Common myeloid progenitor, CD34-positive (primary cell): Measurements from ENCODE around the gene DNAH11.

ENCODE experiments used
- CTCF ChIA-PET: fragments of 350-600 bp; sonication (Branson Sonifier 250); formaldehyde crosslinking; loops from one replicate; lab custom pipeline; 2021; ENCODE audit warnings: antibody characterized with exemption; lab: Charles Lee
- POLR2A ChIA-PET: fragments of 350-600 bp; sonication (Branson Sonifier 250); formaldehyde crosslinking; loops from one replicate; lab custom pipeline; 2021; ENCODE audit warnings: antibody characterized with exemption; lab: Charles Lee
- DNase-seq, 3 donors: peaks; one replicate each; pipeline versions ENCODE4 v3.0.0 to v3.0.0-alpha.2; 2013
- H3K27ac ChIP-seq, 2 experiments: 1 replicate in 1 of 2; 2 replicates in 1 of 2; pipeline ENCODE4 v1.7.0; 2013; ENCODE audit warnings: inconsistent platforms in 2 of 2, low read length in 2 of 2, mild to moderate bottlenecking in 2 of 2, low read depth in 1 of 2, moderate library complexity in 1 of 2; ENCODE audit not compliant: severe bottlenecking in 2 of 2, insufficient read depth in 1 of 2, poor library complexity in 1 of 2
- H3K27me3 ChIP-seq, 5 experiments: replicated peaks in 2 of 5; 1 replicate in 3 of 5; 2 replicates in 2 of 5; pipeline versions ENCODE4 v1.6.1 to v1.7.0; 2013; ENCODE audit warnings: low read length in 4 of 5, mild to moderate bottlenecking in 2 of 5, moderate library complexity in 2 of 5, inconsistent platforms in 1 of 5; ENCODE audit not compliant: insufficient read depth in 5 of 5, control insufficient read depth in 4 of 5
- H3K36me3 ChIP-seq, 4 experiments: 1 replicate in 2 of 4; 2 replicates in 2 of 4; pipeline versions ENCODE4 v1.6.1 to v1.7.0; 2013; ENCODE audit warnings: low read length in 3 of 4, control low read depth in 1 of 4, mild to moderate bottlenecking in 1 of 4; ENCODE audit not compliant: control insufficient read depth in 4 of 4, insufficient read depth in 4 of 4
- H3K4me1 ChIP-seq, 4 experiments: 1 replicate in 3 of 4; 2 replicates in 1 of 4; pipeline versions ENCODE4 v1.6.1 to v1.7.1; 2013; ENCODE audit warnings: low read length in 3 of 4, mild to moderate bottlenecking in 3 of 4, control low read depth in 1 of 4, inconsistent platforms in 1 of 4, moderate library complexity in 1 of 4; ENCODE audit not compliant: control insufficient read depth in 4 of 4, insufficient read depth in 4 of 4; ENCODE audit errors: control extremely low read depth in 1 of 4
- H3K4me3 ChIP-seq, 7 experiments: 1 replicate in 4 of 7; 2 replicates in 3 of 7; pipeline versions ENCODE4 v1.5.1 to v1.7.0; 2013; ENCODE audit warnings: mild to moderate bottlenecking in 7 of 7, low read length in 6 of 7, moderate library complexity in 6 of 7, inconsistent platforms in 2 of 7, low read depth in 2 of 7, control low read depth in 1 of 7; ENCODE audit not compliant: insufficient read depth in 4 of 7, control insufficient read depth in 1 of 7; ENCODE audit errors: extremely low read depth in 1 of 7
- H3K9me3 ChIP-seq, 5 experiments: 1 replicate in 4 of 5; 2 replicates in 1 of 5; pipeline versions ENCODE4 v1.6.1 to v1.7.1; 2013; ENCODE audit warnings: low read length in 4 of 5, mild to moderate bottlenecking in 2 of 5, inconsistent platforms in 1 of 5, low read depth in 1 of 5, moderate library complexity in 1 of 5; ENCODE audit not compliant: control insufficient read depth in 4 of 5, insufficient read depth in 2 of 5; ENCODE audit errors: control extremely low read depth in 1 of 5
- WGBS: methylation state at CpG from one replicate; pipeline ENCODE4 v1.1.5; 2013; ENCODE audit not compliant: insufficient coverage; 5-methylcytosine and 5-hydroxymethylcytosine counted together

The DNAH11 gene

DNA sequence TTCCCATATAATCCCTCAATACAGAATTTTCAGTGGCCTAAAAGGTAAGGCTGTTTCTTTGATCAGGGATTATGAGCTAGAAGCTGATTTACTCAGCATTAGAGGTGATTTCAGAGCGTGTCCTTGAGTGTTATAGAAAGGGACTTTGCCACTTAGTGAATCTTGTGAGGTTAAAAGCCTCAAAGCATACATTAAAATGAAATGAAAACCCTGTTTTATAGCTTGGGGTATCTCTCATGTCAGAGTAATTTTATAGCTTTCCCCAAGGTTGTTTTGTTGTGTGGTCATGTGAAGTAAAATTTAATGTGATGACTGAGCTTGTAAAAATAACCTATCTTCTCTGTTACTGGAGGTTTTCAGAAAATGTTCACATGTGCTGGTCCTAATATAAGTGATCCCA is 204.1 kb downstream of the DNAH11 start:
- H3K4me3 ChIP-seq = no peak overlapping the region
- no peaks in the 10 kb centered on the region for H3K4me1 ChIP-seq
- no peak for DNase-seq
- no peak overlapping the region for H3K27ac ChIP-seq
- WGBS = 100% methylated on average over 1 of the region's 1 CpG
- H3K27me3 ChIP-seq = peaks cover 0 to 3% (median 0%) of the 10 kb centered on the region in 5 experiments
- no peaks in the 10 kb centered on the region for H3K9me3 ChIP-seq
- no peaks in the 10 kb centered on the region for H3K36me3 ChIP-seq
- POLR2A ChIA-PET = no interaction called here
- CTCF ChIA-PET = no interaction called here

DNA sequence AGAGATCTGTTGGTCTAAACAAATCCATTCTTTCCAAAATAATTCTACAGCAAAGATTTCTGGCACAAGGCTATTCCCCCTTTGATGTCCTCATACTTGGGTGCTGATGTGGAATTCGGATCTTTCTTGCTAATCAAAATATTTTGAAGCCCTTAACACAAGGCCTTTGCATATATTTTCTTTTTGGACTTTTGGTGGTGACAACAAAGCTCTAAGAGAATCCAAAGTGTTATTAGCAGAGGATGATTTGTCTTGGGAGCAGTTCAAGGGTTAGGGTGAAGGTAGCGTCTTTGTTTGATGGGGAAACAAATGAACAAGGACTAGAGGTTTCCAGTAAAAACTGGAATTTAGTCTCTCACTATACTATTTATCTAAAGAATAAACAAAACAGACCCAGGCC is 205.0 kb downstream of the DNAH11 start:
- DNase-seq = no peak
- Histone ChIP-seq H3K27me3 (peaks cover 0 to 3% (median 0%) of the 10 kb centered on the region in 5 experiments), H3K4me3 (no peak overlapping the region), H3K4me1 (no peaks in the 10 kb centered on the region), H3K27ac (no peak overlapping the region), H3K36me3 (no peaks in the 10 kb centered on the region), H3K9me3 (no peaks in the 10 kb centered on the region)
- WGBS = 100% methylated on average over 2 of the region's 2 CpGs
- ChIA-PET CTCF (no interaction called here), POLR2A (no interaction called here)

DNA sequence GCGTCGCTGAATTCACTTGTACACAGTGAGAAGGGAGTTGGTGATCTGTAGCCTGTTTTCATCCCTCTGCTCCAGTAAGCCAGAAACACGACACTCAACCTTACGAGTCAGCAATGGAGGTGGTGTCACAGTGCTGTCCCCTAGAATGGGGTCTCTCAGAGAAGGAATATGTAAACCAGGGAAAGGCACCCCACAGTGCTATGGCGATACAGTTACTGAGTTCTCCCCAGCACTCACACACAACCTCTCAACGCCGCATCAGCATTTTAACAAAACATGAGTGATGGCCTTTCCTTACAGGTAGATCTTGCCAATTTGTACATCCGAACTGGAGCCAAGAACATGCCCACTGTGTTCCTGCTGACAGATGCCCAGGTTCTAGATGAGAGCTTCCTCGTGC is 206.5 kb downstream of the DNAH11 start:
- H3K4me1 ChIP-seq = no peaks in the 10 kb centered on the region
- H3K9me3 ChIP-seq = no peaks in the 10 kb centered on the region
- CTCF ChIA-PET = no interaction called here
- no peak for DNase-seq
- POLR2A ChIA-PET = no interaction called here
- peaks cover 0 to 2% (median 0%) of the 10 kb centered on the region in 5 experiments for H3K27me3 ChIP-seq
- 97% methylated on average over 6 of the region's 9 CpGs for WGBS
- H3K4me3 ChIP-seq = no peak overlapping the region
- H3K36me3 ChIP-seq = no peaks in the 10 kb centered on the region
- H3K27ac ChIP-seq = no peak overlapping the region

- WGBS = no CpG with 5 or more reads among the region's 3 CpGs
- Histone ChIP-seq H3K4me1 (no peaks in the 10 kb centered on the region), H3K9me3 (no peaks in the 10 kb centered on the region), H3K27ac (no peak overlapping the region), H3K36me3 (no peaks in the 10 kb centered on the region), H3K27me3 (peaks cover 0 to 2% (median 0%) of the 10 kb centered on the region in 5 experiments), H3K4me3 (no peak overlapping the region)
- no peak for DNase-seq
- ChIA-PET POLR2A (no interaction called here), CTCF (interaction anchor here (2.5 kb wide), 1 partner anchor 15 kb away, joined by 12 read pairs; no protein-coding TSS in a partner anchor)
These were observed 210.2 kb downstream of the DNAH11 start for GRCh38 chr7:21753071-21753470.

DNA sequence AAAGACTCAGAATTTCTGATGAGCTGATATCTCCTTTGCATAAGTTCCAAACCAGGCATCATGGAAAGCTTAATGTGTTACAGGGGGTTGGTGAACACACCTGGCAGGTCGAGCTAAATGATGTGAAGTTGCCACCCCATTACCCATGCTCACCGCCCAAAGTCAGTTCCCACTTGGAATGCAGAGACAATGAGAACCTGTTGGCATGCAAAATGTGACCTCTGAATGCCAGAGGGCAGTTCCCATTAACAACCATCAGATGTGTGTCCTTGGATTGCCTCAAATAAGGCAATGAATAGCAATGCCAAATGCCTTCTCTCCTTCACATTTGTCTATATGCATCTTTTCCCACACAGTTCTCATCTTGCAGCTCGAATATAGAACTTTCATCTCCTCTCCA is 212.1 kb downstream of the DNAH11 start:
- CTCF ChIA-PET = interaction anchor here (1.0 to 1.7 kb wide), 2 partner anchors 10 to 15 kb away, joined by 3 read pairs; no protein-coding TSS in a partner anchor
- POLR2A ChIA-PET = no interaction called here
- no peak for DNase-seq
- Histone ChIP-seq H3K4me1 (no peaks in the 10 kb centered on the region), H3K4me3 (no peak overlapping the region), H3K27ac (no peak overlapping the region), H3K27me3 (peaks cover 0 to 4% (median 0%) of the 10 kb centered on the region in 5 experiments), H3K36me3 (no peaks in the 10 kb centered on the region), H3K9me3 (no peaks in the 10 kb centered on the region)
- WGBS = 94% methylated on average over 3 of the region's 3 CpGs

GRCh38 chr7:21757537-21758282 is 214.9 kb downstream of the DNAH11 start:
- POLR2A ChIA-PET = no interaction called here
- DNase-seq = no peak
- CTCF ChIA-PET = no interaction called here
- H3K9me3 ChIP-seq = no peaks in the 10 kb centered on the region
- H3K27me3 ChIP-seq = peaks cover 0 to 4% (median 0%) of the 10 kb centered on the region in 5 experiments
- H3K4me3 ChIP-seq = no peak overlapping the region
- no peaks in the 10 kb centered on the region for H3K4me1 ChIP-seq
- WGBS = 76% methylated on average over 9 of the region's 11 CpGs
- H3K36me3 ChIP-seq = no peaks in the 10 kb centered on the region
- H3K27ac ChIP-seq = no peak overlapping the region

DNA sequence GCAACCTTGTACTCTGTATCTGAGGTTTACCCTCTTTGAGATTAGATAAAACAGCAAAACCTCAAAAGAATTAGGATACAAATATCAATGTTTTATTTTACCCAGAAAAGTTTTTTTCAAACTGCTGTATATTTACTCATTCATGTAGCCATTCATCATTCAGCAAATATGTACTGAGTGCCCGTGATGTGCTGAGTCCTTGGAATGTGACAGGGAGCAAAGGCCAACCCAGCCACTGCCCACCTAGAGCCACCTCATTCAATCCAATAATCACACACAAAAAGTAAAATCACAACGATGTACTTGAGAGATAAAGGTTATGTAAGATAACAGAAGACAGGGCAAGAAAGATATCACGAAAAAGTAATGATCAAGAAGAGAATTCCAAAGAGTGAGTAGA is 215.4 kb downstream of the DNAH11 start:
- Histone ChIP-seq H3K4me3 (no peak overlapping the region), H3K27ac (no peak overlapping the region), H3K27me3 (peaks cover 0 to 4% (median 0%) of the 10 kb centered on the region in 5 experiments), H3K4me1 (no peaks in the 10 kb centered on the region), H3K36me3 (no peaks in the 10 kb centered on the region), H3K9me3 (no peaks in the 10 kb centered on the region)
- POLR2A ChIA-PET = no interaction called here
- WGBS = no CpG with 5 or more reads among the region's 3 CpGs
- CTCF ChIA-PET = no interaction called here
- DNase-seq = no peak
